Heart right ventricle (tissue), 16 donors: ENCODE results near the gene TENM4. TPM values are rescaled to one million over a fixed set of nuclear protein-coding genes. Genes with fewer than 3 reads are reported as not detected.

Source experiments
- ATAC-seq, 8 donors: fragments of 200-7000 bp; cut with Tn5 transposase; one replicate each; pipeline ENCODE4 v1.9.1; 2020; ENCODE audit warnings: mild to moderate bottlenecking in 8 of 8, moderate library complexity in 8 of 8, moderate number of reproducible peaks in 1 of 8
- DNase-seq, 2 donors: peaks; one replicate each; pipeline ENCODE4 v3.0.0-alpha.2; 2020
- H3K27ac ChIP-seq, 10 donors: fragments of 200-600 bp; sonication (generic) in 2 of 10; one replicate each; pipeline versions ENCODE4 v1.5.0 to v1.8.0; 2020 to 2022; ENCODE audit warnings: mild to moderate bottlenecking in 3 of 10
- H3K27me3 ChIP-seq, 7 donors: fragments of 200-600 bp; one replicate each; pipeline ENCODE4 v1.8.0; 2021 to 2022; ENCODE audit warnings: mild to moderate bottlenecking in 2 of 7
- H3K36me3 ChIP-seq, 9 donors: fragments of 200-600 bp; sonication (generic) in 1 of 9; one replicate each; pipeline versions ENCODE4 v1.5.0 to v1.8.0; 2020 to 2022; ENCODE audit warnings: mild to moderate bottlenecking in 2 of 9
- H3K4me1 ChIP-seq, 9 donors: fragments of 200-600 bp; sonication (generic) in 1 of 9; one replicate each; pipeline versions ENCODE4 v1.5.0 to v1.8.0; 2020 to 2022; ENCODE audit warnings: mild to moderate bottlenecking in 4 of 9
- H3K4me3 ChIP-seq, 10 donors: fragments of 200-600 bp; sonication (generic) in 2 of 10; one replicate each; pipeline versions ENCODE4 v1.5.0 to v1.8.0; 2020 to 2022; ENCODE audit warnings: mild to moderate bottlenecking in 7 of 10, moderate library complexity in 2 of 10
- H3K9me3 ChIP-seq, 11 donors: fragments of 200-600 bp in 10 of 11; sonication (generic) in 2 of 11; one replicate each; pipeline versions ENCODE4 v1.5.0 to v1.8.0; 2013 to 2022; ENCODE audit warnings: mild to moderate bottlenecking in 2 of 11, control low read depth in 1 of 11, moderate library complexity in 1 of 11
- CTCF ChIP-seq, 9 donors: fragments of 200-600 bp; sonication (generic) in 2 of 9; IDR thresholded peaks; one replicate each; pipeline versions ENCODE4 v1.5.0 to v1.8.0; 2021 to 2022; ENCODE audit warnings: antibody characterized with exemption in 9 of 9, mild to moderate bottlenecking in 5 of 9, moderate library complexity in 1 of 9
- WGBS, 2 donors: extraction: QIAGEN DNeasy Blood & Tissue Kit; methylation state at CpG; one replicate each; pipeline ENCODE4 v1.1.7; 2013; ENCODE audit warnings: inconsistent platforms in 1 of 2; 5-methylcytosine and 5-hydroxymethylcytosine counted together
- intact Hi-C, 10 donors: fragments of 100-400 bp; cut with DNase I; formaldehyde crosslinking; loops; one replicate each; pipeline versions ENCODE4 v1.11.1 to v1.14.2; 2022
- polyA plus RNA-seq, 2 donors: library from polyadenylated mRNA; stranded (reverse); fragments of 200-250 nt; gene quantifications; one replicate each; pipeline ENCODE4 v1.2.3, GENCODE V29; 2013
- total RNA-seq, 10 donors: library from RNA; stranded (reverse); fragmentation: NEBNext Ultra II Directional in 3 of 10; extraction: Animal tissue kit (Norgen Biotek cat#: 25700) in 3 of 10; gene quantifications; one replicate each; pipeline versions ENCODE4 v1.2.1 to v1.2.4, GENCODE V29; 2021 to 2023
- donor health status: Arrhythmogenic right ventricular cardiomyopathy.
- donor health status: ischemic (EF 13 %, LVEDD 7.1; RV severe dilation, severe dysfunction).
- donor health status: healthy with polysubstance abuse.
- donor health status: DM: no; HTN: yes; CAD: no.
- donor health status: DM: no; HTN: no; CAD: no.
- donor health status: ischemic (EF 25% LVEDD 6.9; RV normal size, moderate dysfunction).
- donor health status: ischemic (EF 25% LVEDD 5.7; RV mildly dilated, moderate dysfunction).
- donor health status: healthy.
- donor health status: DM: yes; HTN: yes; CAD: no.
- donor health status: Ischemic cardiomyopathy.
- donor health status: ischemic (EF 35%, LVEDD 5.7; RV mildly dilated, moderate dysfunction).
- donor health status: nonischemic (EF 11% LVEDD 7.7; RV severe dilation, severe dysfunction).
- donor health status: DM: yes; HTN: yes; CAD: no.
- donor health status: PGD.
- donor health status: ischemic (EF 29% LVEDD 5.4; RV normal size, mild dysfunction).
- donor health status: nonischemic (EF 23%, LVEDD 6.1; RV moderate dilation, normal function).

TENM4 gene
- total and polyA plus RNA-seq, 12 donors: 0.10 to 3.6 (median 0.91) TPM

GRCh38 chr11:79352349-79352703 is 88.5 kb downstream of the TENM4 start:
- Histone ChIP-seq H3K9me3 (no peaks in the 10 kb centered on the region), H3K27me3 (peaks cover 0 to 12% (median 3%) of the 10 kb centered on the region in 7 donors), H3K4me1 (no peaks in the 10 kb centered on the region), H3K36me3 (no peaks in the 10 kb centered on the region), H3K27ac (no peak overlapping the region), H3K4me3 (no peak overlapping the region)
- TF ChIP-seq CTCF (IDR thresholded peaks at IDR 0.05): no peak
- ATAC-seq: no peak
- 49 to 57% methylated on average over 5 of the region's 5 CpGs for WGBS, 2 donors
- intact Hi-C loops: no loop called here
- DNase-seq: no peak

GRCh38 chr11:79348976-79349682 is 91.7 kb downstream of the TENM4 start:
- WGBS, 2 donors: 80 to 81% methylated on average over 5 of the region's 5 CpGs
- intact Hi-C loops: no loop called here
- H3K36me3 ChIP-seq: no peaks in the 10 kb centered on the region

DNA sequence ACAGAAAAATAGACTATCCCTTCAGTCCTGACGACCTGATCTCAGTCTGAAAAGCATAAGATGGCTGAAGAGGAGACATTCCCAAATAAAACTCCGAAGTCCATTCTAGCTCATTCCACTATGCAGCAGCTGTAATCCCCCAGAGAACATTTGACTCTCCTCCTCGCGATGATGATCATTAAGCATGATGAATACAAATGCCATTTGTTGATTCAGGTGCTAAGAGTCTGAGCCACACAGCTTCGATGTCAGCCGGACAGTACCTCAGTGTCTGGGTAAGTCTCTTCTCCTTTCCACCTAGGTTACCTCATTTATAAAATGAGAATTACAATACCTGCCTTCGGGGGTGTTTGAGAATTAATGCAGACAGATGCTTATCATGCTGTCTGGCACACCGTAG is 94.8 kb downstream of the TENM4 start:
- H3K27me3 ChIP-seq: peaks cover 0 to 12% (median 4%) of the 10 kb centered on the region in 7 donors
- H3K9me3 ChIP-seq: no peaks in the 10 kb centered on the region
- no peak for ATAC-seq
- DNase-seq: no peak
- intact Hi-C loops: no loop called here
- no peak overlapping the region for H3K4me3 ChIP-seq
- H3K4me1 ChIP-seq: no peaks in the 10 kb centered on the region
- no peaks in the 10 kb centered on the region for H3K36me3 ChIP-seq
- no peak overlapping the region for H3K27ac ChIP-seq
- TF ChIP-seq CTCF (IDR thresholded peaks at IDR 0.05): no peak
- WGBS, 2 donors: 79 to 80% methylated on average over 8 of the region's 8 CpGs

More at GRCh38 chr11:79348976-79349682, 91.7 kb downstream of the TENM4 start:
- ATAC-seq: no peak
- H3K9me3 ChIP-seq: no peaks in the 10 kb centered on the region
- peaks cover 0 to 12% (median 4%) of the 10 kb centered on the region in 7 donors for H3K27me3 ChIP-seq
- DNase-seq: no peak
- no peaks in the 10 kb centered on the region for H3K4me1 ChIP-seq
- H3K27ac ChIP-seq: no peak overlapping the region
- H3K4me3 ChIP-seq: no peak overlapping the region
- TF ChIP-seq CTCF (IDR thresholded peaks at IDR 0.05): no peak

DNA sequence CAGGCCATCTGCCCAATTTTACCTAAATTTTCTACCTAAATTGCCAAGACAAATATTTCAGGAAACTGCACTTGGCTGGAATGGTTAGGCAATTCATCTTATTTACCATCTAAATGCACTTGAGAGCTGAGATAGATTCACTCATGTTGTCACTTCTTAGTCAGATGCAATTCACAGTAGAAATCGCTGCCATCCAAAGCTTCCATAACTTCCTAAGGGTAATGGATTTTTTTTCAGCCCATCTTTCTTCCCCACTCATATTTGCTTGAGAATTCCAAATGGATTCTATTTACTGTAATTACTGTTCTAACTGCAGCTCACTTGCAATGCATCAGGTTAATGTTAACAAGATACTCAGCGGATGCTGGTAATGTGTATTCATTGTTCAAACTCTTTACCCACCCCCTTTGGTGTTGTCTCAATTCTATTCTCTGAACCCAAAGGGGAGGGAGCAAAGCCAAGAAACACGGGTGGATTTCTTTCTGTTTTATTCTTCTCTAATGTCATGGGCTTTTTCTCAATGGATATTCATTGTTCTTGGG is 96.0 kb downstream of the TENM4 start:
- ATAC-seq: no peak
- WGBS, 2 donors: 71 to 81% methylated on average over 3 of the region's 3 CpGs
- intact Hi-C loops: no loop called here

More for the DNA sequence above, 96.0 kb downstream of the TENM4 start:
- peaks cover 0 to 12% (median 4%) of the 10 kb centered on the region in 7 donors for H3K27me3 ChIP-seq
- H3K27ac ChIP-seq: no peak overlapping the region
- no peaks in the 10 kb centered on the region for H3K9me3 ChIP-seq
- no peaks in the 10 kb centered on the region for H3K4me1 ChIP-seq
- H3K4me3 ChIP-seq: no peak overlapping the region
- H3K36me3 ChIP-seq: no peaks in the 10 kb centered on the region
- no peak for DNase-seq
- TF ChIP-seq CTCF (IDR thresholded peaks at IDR 0.05): no peak
